Activated naive CD8-positive, alpha-beta T cell treated with anti-CD3 and anti-CD28 coated beads, Interleukin-2, amount 50 U/mL, for 24 hours (primary cell): Measurements from ENCODE around the gene SORBS1.

Experiments used
- ATAC-seq: fragments of 150-1000 bp; cut with Tn5 transposase; one replicate; pipeline ENCODE4 v1.10.0; 2021
- DNase-seq: peaks from one replicate; pipeline ENCODE4 v3.0.0; 2021
- H3K27ac Mint-ChIP-seq: one replicate; pipeline ENCODE4 v1.8.0; 2021; ENCODE audit warnings: mild to moderate bottlenecking, mixed read lengths
- H3K27me3 Mint-ChIP-seq: one replicate; pipeline ENCODE4 v1.8.0; 2021; ENCODE audit warnings: mixed read lengths
- H3K36me3 Mint-ChIP-seq: one replicate; pipeline ENCODE4 v1.8.0; 2021; ENCODE audit warnings: low read depth, mixed read lengths
- H3K4me1 Mint-ChIP-seq: one replicate; pipeline ENCODE4 v1.8.0; 2021; ENCODE audit warnings: mixed read lengths
- H3K4me3 Mint-ChIP-seq: one replicate; pipeline ENCODE4 v1.8.0; 2021; ENCODE audit warnings: mild to moderate bottlenecking, moderate library complexity, mixed read lengths
- H3K9me3 Mint-ChIP-seq: one replicate; pipeline ENCODE4 v1.8.0; 2021; ENCODE audit warnings: mixed read lengths

SORBS1 gene

DNA sequence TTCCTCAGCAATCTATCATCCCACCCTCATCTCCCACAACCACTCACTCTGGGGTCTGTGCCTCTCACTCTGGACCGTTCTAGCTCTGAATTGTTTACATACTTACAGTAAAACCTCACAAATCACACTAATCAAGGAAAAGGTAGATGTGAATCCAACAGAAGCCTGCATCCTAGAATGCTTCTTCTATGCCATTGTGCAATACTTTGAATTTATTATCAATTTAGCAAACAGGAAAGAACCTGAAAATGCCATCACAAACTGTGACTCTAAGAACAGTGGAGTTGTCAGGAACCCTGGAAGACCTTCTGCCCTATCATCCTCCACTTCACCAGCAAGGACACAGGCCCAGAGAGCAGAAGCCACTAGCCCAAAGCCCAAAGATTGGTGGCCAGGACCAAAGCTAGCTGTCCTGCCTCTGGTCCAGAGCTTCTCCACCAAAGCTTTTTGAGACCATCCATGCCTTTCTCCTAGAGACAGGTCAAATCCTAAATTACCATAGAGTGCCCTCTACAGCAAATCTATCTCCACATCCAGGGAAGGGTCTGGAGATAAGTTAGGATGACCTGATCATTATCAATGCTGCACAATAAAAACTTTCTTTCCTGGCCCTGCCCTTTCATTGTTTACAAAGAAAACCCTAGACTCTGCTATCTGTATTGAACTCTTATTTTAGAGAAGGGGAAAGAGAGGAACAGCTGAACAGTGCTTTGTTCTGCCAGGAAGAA, 2.4 kb downstream of the SORBS1 start:
- Mint-ChIP-seq H3K4me3 (no peak overlapping the region), H3K27ac (no peak overlapping the region), H3K27me3 (peaks cover 13% of the 10 kb centered on the region), H3K4me1 (peaks cover 7% of the 10 kb centered on the region), H3K36me3 (no peaks in the 10 kb centered on the region), H3K9me3 (no peaks in the 10 kb centered on the region)
- ATAC-seq (no peak), DNase-seq (no peak)

DNA sequence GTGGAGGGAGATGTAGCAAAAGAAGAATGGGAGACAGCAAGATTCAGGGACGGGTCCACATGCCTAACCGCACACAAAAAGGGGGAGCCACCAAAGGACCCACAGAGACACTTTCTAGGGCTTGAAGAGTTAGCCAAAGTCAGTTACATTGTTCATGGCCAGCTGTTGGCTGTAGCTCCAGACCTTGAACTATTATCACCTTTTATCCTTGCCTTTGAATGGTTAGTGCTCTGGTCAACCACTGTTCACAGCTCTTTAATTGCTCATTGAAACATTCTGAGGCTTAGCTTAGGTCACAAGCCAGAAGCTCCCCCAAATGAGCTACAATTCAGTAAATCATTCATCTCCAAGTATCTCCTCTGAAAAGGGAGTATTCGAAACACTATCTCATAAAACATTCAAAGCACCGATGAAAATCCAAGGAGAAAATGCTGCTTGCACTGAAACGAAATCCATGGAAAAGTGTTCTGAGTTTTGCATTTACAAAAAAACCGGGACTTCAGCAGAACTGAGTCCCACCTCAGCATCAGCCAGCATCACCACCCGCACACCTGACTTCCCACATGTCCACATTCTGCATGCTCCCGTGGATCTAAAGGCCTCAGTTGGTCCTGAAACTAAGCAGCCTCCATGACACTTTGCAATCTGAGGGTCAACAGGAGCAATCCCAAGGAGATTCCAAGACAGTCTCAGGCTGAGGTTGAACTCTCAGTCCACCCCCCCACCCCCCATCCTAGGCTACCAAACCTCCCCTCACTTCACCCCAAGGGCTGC, 4.0 kb downstream of the SORBS1 start:
- ATAC-seq (no peak), DNase-seq (no peak)
- H3K27ac Mint-ChIP-seq: no peak overlapping the region
- no peaks in the 10 kb centered on the region for H3K36me3 Mint-ChIP-seq
- no peak overlapping the region for H3K4me3 Mint-ChIP-seq
- H3K9me3 Mint-ChIP-seq: peaks cover 3% of the 10 kb centered on the region
- H3K4me1 Mint-ChIP-seq: peaks cover 7% of the 10 kb centered on the region
- H3K27me3 Mint-ChIP-seq: peaks cover 13% of the 10 kb centered on the region

DNA sequence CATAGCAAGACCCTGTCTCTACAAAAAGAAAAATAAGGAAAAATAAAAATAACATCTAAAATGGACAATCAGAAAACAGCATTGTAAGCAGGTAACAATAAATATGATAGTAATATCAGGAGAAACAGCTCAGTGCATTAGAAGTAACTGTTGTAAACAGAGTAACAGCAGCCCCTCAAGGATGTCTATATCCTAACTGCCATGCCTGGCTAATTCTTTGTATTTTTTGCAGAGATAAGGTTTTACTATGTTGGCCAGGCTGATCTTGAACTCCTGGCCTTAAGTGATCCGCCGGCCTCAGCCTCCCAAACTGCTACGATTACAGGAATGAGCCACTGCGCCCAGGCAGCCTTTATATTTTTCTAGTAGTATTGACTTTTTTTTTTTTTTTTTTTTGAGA, 7.5 kb downstream of the SORBS1 start:
- Mint-ChIP-seq H3K4me1 (no peaks in the 10 kb centered on the region), H3K27me3 (peaks cover 6% of the 10 kb centered on the region), H3K9me3 (peaks cover 3% of the 10 kb centered on the region), H3K27ac (no peak overlapping the region), H3K4me3 (no peak overlapping the region), H3K36me3 (no peaks in the 10 kb centered on the region)
- ATAC-seq: no peak
- DNase-seq: no peak

DNA sequence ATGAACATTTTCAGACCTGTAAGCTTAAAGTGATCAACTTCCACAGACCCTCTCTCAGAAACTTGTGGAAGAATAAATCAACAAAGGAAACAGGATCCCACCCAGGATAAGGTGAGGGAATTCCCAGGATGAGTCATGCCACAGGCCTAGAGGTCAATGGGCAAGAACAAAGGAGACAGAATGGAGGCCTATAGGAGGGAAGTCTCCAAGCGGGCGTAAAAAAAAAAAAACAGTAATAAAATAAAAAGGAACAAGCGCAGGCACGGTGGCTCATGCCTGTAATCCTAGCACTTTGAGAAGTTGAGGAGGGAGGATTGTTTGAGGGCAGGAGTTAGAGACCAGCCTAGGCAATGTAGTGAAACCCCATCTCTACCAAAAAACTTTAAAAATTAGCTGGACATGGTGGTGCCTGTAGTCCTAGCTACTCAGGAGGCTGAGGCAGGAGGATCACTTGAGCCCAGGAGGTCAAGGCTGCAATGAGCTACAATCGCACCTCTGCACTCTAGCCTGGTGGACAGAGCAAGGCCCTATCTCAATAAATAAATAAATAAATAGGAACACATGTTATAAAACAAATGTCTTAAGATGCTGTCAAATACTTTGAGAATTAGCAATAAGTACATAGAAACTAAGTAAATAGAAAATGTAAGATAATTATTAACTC, 8.4 kb downstream of the SORBS1 start:
- no peak overlapping the region for H3K4me3 Mint-ChIP-seq
- H3K27ac Mint-ChIP-seq: no peak overlapping the region
- peaks cover 2% of the 10 kb centered on the region for H3K27me3 Mint-ChIP-seq
- H3K9me3 Mint-ChIP-seq: peaks cover 3% of the 10 kb centered on the region
- H3K36me3 Mint-ChIP-seq: no peaks in the 10 kb centered on the region
- no peak for ATAC-seq
- no peak for DNase-seq
- H3K4me1 Mint-ChIP-seq: no peaks in the 10 kb centered on the region

DNA sequence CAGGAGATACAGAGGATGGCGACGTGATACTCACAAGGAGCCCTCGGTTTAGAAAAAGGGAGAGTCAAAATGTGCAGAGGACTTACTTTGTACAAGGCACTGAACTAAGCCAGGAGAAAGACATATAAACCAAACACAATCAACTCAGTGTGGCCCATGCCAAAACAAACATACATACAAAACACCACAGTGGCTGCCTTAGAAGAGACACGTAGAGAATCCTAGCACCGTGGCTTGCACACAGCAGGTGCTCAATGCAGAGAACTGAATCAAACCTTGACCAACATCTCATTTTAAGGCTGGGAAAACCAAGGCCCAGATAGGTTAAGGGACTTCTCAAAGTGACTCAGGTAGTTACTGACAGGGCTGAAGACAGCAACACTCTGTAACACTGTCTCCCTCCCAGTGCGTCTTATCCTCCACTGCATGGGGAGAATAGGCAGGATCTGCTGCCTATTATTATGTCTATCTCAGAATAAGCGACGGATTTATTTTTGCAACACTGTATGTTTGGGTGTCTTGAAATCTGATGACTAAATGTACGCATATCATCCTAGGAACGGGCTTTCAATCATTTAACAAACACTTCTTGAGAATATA, 11.0 kb downstream of the SORBS1 start:
- no peak for DNase-seq
- Mint-ChIP-seq H3K27ac (no peak overlapping the region), H3K4me1 (no peaks in the 10 kb centered on the region), H3K27me3 (no peaks in the 10 kb centered on the region), H3K9me3 (peaks cover 3% of the 10 kb centered on the region), H3K4me3 (no peak overlapping the region), H3K36me3 (no peaks in the 10 kb centered on the region)
- ATAC-seq: no peak

DNA sequence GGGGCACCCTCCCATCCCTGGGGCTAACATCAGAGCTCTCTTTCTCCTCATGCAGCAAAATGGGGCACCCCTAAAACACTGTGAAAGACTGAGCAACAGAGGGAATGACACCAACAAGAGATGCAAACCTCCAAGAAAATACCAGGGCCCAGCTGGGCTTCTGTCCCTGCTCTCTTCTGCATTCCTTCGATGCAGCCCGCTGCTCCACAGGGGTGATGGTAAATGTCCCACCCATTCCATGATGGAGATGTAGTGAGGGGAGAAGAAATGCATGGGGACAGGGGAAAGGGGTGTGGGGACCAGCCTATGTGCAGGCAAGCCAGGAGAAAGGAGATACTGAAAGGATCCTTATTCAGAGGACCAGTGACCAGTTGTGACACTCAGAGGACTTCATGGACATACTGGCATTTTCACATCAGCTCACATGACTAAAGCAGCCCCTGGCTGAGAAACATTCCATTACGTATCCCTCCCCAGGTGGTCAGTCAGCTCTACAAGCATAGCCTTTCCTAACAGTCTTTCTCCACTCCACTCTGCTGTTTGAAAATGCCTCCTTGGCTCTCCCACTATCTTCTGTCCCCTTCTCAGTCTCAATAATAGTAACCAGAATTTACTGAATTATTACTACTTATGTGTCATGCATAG, 13.3 kb downstream of the SORBS1 start:
- DNase-seq: no peak
- no peak overlapping the region for H3K4me3 Mint-ChIP-seq
- ATAC-seq: no peak
- no peak overlapping the region for H3K27ac Mint-ChIP-seq
- H3K9me3 Mint-ChIP-seq: peaks cover 3% of the 10 kb centered on the region
- no peaks in the 10 kb centered on the region for H3K27me3 Mint-ChIP-seq
- H3K36me3 Mint-ChIP-seq: no peaks in the 10 kb centered on the region
- no peaks in the 10 kb centered on the region for H3K4me1 Mint-ChIP-seq

DNA sequence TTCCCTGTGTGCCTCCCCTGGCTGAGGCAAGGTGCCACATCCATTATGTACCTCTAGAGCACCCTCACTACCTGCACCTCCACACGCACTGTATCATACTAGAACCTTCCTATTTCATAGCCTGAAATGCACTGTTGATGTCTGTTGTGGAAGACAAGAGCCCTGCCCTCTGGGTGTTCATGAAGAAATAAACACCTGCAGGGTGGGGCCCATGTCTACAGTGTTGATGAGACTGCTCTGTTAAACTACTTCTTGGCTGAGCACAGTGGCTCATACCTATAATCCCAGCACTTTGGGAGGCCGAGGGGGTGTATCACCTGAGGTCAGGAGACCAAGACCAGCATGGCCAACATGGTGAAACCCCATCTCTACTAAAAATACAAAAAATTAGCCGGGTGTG, 14.0 kb downstream of the SORBS1 start:
- ATAC-seq (no peak), DNase-seq (no peak)
- Mint-ChIP-seq H3K36me3 (no peaks in the 10 kb centered on the region), H3K27ac (no peak overlapping the region), H3K27me3 (no peaks in the 10 kb centered on the region), H3K4me3 (no peak overlapping the region), H3K9me3 (no peaks in the 10 kb centered on the region), H3K4me1 (no peaks in the 10 kb centered on the region)

DNA sequence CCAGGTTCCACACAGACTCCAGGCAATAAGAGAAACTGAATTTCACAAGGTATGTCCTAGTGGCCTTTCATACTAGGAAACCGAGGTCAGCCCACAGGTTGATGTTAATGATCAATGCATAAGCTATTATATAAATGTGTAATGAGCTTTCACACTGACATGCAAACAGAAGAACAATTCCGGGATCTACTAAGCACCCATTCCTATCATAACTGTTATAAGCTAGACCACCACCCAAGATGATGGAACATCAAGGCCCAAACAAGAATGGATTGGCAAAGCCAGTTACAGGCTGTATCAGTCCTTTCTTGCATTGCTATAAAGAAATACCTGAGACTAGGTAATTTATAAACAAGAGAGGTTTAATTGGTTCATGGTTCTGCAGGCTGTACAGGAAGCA, 15.2 kb downstream of the SORBS1 start:
- no peak overlapping the region for H3K27ac Mint-ChIP-seq
- H3K36me3 Mint-ChIP-seq: no peaks in the 10 kb centered on the region
- H3K9me3 Mint-ChIP-seq: no peaks in the 10 kb centered on the region
- DNase-seq (no peak), ATAC-seq (no peak)
- H3K4me3 Mint-ChIP-seq: no peak overlapping the region
- H3K4me1 Mint-ChIP-seq: no peaks in the 10 kb centered on the region
- no peaks in the 10 kb centered on the region for H3K27me3 Mint-ChIP-seq

DNA sequence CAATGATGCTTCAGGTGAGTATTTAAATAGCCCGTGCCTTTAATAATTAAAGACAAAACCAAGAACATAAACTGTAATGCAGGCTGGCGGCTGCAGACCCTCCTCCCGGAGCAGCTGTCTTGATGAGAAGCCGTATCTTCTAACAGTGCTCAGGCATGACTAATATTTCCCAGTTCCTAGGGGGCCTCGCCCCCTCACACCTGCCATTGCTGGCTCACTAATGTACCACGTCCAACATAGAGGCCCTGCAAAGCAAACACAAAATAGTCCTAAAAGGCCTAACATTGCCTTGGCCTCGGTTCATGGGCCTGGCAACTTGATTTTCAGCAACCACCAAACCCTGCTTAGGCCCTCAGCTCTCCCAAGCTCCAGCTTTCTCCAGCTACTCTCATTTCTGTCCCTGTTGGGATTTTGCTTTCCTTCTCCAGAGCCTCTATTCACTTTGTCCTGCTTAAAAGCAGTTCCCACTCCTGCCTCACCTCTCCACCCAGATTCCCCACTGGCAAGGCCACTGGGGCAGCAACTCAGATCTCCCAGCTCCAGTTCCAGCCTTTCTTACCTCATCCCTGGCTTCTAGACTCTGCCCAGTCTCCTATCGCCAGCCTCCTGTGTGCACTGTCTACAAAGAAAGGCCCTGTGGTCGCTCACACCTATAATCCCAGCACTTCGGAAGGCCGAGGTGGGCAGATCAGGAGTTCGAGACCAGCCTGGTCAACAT, 16.2 kb downstream of the SORBS1 start:
- Mint-ChIP-seq H3K27me3 (no peaks in the 10 kb centered on the region), H3K27ac (no peak overlapping the region), H3K4me3 (no peak overlapping the region), H3K36me3 (no peaks in the 10 kb centered on the region), H3K4me1 (no peaks in the 10 kb centered on the region), H3K9me3 (no peaks in the 10 kb centered on the region)
- ATAC-seq: no peak
- no peak for DNase-seq

DNA sequence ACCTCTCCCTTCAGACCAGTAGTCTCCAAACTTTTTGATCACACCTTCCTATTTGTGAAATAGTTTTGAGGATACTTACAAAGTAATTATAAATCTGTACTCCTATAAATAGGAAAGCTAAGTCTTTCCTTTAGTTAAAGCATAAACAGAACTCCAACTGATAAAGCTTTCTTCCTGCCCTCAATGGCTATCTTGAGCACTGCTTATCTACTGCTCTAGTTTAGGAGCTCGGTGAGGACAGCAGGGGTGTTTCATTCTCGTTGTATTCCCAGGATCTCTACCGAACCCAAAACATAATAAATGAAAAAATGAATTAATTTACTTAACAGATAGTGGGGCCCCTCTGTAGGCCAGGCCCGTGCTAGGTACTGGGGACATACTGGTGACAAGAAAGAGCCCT, 17.7 kb downstream of the SORBS1 start:
- Mint-ChIP-seq H3K4me1 (no peaks in the 10 kb centered on the region), H3K9me3 (no peaks in the 10 kb centered on the region), H3K27me3 (no peaks in the 10 kb centered on the region), H3K36me3 (no peaks in the 10 kb centered on the region), H3K27ac (no peak overlapping the region), H3K4me3 (no peak overlapping the region)
- ATAC-seq (no peak), DNase-seq (no peak)

DNA sequence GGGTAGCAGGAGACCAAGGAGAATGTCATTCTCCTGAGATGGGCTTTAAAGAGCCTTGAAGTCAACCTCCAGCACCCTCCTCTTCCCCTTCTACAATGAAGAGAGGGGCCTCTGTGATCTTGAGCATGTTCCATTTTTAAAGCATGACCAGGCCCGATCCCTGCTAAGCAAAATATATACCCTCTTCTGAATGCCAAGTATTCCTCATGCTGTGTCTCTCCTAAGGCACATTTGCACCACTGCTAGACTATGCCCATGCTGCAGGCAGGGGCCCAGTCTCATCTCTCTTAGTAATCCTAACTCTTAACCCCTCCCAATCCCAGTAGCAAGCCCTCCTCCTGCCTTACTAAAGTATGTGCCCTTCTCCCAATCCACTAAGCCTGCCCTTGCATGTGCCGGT, 18.4 kb downstream of the SORBS1 start:
- no peak overlapping the region for H3K4me3 Mint-ChIP-seq
- H3K9me3 Mint-ChIP-seq: no peaks in the 10 kb centered on the region
- no peak overlapping the region for H3K27ac Mint-ChIP-seq
- no peaks in the 10 kb centered on the region for H3K27me3 Mint-ChIP-seq
- DNase-seq (no peak), ATAC-seq (no peak)
- no peaks in the 10 kb centered on the region for H3K36me3 Mint-ChIP-seq
- no peaks in the 10 kb centered on the region for H3K4me1 Mint-ChIP-seq

DNA sequence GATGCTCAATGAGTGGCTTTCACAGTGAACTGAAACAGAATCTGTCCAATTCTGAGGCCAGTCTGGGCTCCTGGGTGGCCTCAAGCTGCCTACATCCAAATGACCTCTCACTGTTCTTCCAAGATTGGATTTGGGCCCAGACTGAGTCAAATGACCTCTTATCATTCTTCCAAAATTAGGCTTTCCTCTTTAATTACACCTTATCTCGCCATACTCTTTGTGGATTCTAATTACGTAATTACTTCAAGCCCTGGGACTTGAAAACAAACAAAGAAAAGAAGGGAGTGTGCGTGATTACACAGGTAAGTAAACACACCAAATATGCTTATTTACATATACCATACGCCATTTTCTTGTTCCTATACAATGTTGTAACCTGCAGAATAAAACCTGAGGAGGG, 18.8 kb downstream of the SORBS1 start:
- H3K9me3 Mint-ChIP-seq: no peaks in the 10 kb centered on the region
- no peaks in the 10 kb centered on the region for H3K36me3 Mint-ChIP-seq
- ATAC-seq: no peak
- no peaks in the 10 kb centered on the region for H3K27me3 Mint-ChIP-seq
- no peak overlapping the region for H3K27ac Mint-ChIP-seq
- DNase-seq: no peak
- no peaks in the 10 kb centered on the region for H3K4me1 Mint-ChIP-seq
- H3K4me3 Mint-ChIP-seq: no peak overlapping the region

DNA sequence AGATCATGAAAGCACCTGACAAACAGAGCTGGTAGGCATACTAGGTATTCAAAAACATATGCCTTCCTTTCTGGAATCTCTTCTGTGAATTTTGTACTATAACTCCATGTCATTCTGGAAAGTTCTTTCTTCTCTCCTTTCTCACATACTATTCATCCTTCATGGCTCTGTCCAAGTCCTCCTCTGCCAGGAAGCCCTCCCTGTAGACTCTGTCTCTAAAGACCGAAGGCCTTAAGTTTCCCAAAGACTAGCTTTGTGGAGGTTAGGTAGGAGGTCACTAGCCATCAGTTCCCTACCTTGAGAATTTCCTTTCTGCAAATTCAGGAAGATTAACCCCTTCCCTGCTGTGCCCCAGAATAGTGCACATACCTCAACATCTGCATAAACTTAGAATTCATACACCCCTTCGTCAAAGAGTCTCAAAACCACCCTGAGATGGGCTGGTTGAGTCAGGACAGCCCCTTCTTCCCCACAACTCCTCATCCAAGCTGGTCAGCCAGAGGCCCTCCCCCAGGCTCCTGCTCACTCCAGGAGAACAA, 20.6 kb downstream of the SORBS1 start:
- ATAC-seq: no peak
- Mint-ChIP-seq H3K4me3 (no peak overlapping the region), H3K27me3 (no peaks in the 10 kb centered on the region)

More for the DNA sequence above, 20.6 kb downstream of the SORBS1 start:
- Mint-ChIP-seq H3K4me1 (no peaks in the 10 kb centered on the region), H3K9me3 (no peaks in the 10 kb centered on the region), H3K36me3 (no peaks in the 10 kb centered on the region), H3K27ac (no peak overlapping the region)
- DNase-seq: no peak
